Measurements from ENCODE around the gene STRN.
"Not testable (repeated sequence)": the region's sequence is repeated elsewhere in the genome, so short reads cannot be mapped to it uniquely, and the experiment has no call there.

Gene STRN

DNA sequence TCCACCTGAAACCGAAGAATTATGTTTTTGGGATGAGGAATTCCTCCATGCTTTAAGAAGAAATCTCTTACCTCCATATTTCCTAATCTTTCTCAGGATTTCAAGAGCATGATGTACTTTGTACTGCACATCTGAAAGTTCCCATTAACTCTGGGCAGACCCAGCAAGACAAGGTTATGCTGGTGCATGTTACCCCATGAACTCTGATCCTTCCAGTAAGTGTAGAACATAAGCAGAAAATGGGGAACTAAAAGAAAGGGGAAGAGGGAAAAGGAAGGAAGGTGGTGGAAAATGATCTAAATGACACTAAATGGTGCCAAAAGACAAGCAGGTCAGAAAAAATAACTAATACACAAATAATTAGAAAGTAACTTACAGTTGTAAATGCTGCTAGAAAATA, 50.7 kb downstream of the STRN start:
- Histone ChIP-seq H3K4me1 (ENCODE audit: control insufficient read depth in 1 of 2, insufficient read depth in 2 of 2, low read length in 2 of 2) (peaks cover 6 to 11% of the 10 kb centered on the region in 2 donors), H3K9ac (ENCODE audit: low read depth in 1 of 2, low read length in 2 of 2) (no peak overlapping the region), H3K27ac (ENCODE audit: low read depth, low read length) (no peak overlapping the region), H3K4me3 (ENCODE audit: low read depth in 1 of 2, low read length in 2 of 2) (no peak overlapping the region), H3K27me3 (ENCODE audit: control insufficient read depth in 1 of 2, insufficient read depth in 2 of 2, low read length in 2 of 2) (no peaks in the 10 kb centered on the region), H3K9me3 (ENCODE audit: control insufficient read depth in 1 of 2, low read length in 2 of 2) (no peaks in the 10 kb centered on the region), H3K36me3 (ENCODE audit: control insufficient read depth in 1 of 2, insufficient read depth in 2 of 2, low read length in 2 of 2) (peaks cover 2 to 6% of the 10 kb centered on the region in 2 donors)

DNA sequence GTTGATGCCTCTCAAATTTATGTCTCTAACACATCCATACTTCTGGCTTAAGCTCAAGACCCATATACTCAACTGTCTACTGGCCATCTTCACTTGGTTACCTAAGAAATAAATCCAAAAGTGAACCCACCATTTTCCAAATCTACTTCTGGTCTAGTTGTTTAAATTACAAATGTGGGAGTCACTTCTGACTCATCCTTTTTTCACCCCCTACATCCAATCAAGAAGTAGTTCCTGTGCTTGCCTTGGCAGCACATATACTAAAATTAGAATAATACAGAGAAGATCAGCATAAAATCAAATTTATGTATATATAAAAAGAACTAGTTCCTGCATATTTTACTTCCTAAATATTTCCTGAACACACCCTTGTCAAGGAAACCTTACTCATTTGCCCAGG, 53.6 kb downstream of the STRN start:
- Histone ChIP-seq H3K4me1 (ENCODE audit: control insufficient read depth in 1 of 2, insufficient read depth in 2 of 2, low read length in 2 of 2) (peaks cover 6 to 11% of the 10 kb centered on the region in 2 donors), H3K9me3 (ENCODE audit: control insufficient read depth in 1 of 2, low read length in 2 of 2) (no peaks in the 10 kb centered on the region), H3K9ac (ENCODE audit: low read depth in 1 of 2, low read length in 2 of 2) (no peak overlapping the region), H3K27ac (ENCODE audit: low read depth, low read length) (no peak overlapping the region), H3K27me3 (ENCODE audit: control insufficient read depth in 1 of 2, insufficient read depth in 2 of 2, low read length in 2 of 2) (no peaks in the 10 kb centered on the region), H3K4me3 (ENCODE audit: low read depth in 1 of 2, low read length in 2 of 2) (no peak overlapping the region), H3K36me3 (ENCODE audit: control insufficient read depth in 1 of 2, insufficient read depth in 2 of 2, low read length in 2 of 2) (peaks cover 2 to 6% of the 10 kb centered on the region in 2 donors)

DNA sequence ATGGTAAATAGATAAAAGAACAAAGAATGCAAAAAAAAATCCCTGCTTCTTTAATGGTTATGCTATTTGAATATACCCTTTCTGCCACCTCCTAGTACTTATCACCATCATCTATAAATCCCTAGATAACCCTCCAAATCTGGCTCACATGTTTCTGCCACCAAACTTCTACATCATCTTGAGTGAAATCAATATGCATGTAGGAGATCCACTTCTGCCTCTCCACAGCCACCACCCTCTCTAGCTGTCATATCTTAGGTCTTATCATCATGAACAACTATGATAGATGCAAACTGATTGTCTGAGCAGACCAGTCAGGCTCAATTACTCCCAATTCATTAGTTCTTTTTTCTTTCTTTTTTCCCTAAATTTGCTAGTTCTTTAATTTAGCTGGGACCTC, 55.3 kb downstream of the STRN start:
- Histone ChIP-seq H3K36me3 (ENCODE audit: control insufficient read depth in 1 of 2, insufficient read depth in 2 of 2, low read length in 2 of 2) (peaks cover 2 to 6% of the 10 kb centered on the region in 2 donors), H3K9ac (ENCODE audit: low read depth in 1 of 2, low read length in 2 of 2) (no peak overlapping the region), H3K4me1 (ENCODE audit: control insufficient read depth in 1 of 2, insufficient read depth in 2 of 2, low read length in 2 of 2) (peaks cover 5 to 6% of the 10 kb centered on the region in 2 donors), H3K27ac (ENCODE audit: low read depth, low read length) (no peak overlapping the region), H3K9me3 (ENCODE audit: control insufficient read depth in 1 of 2, low read length in 2 of 2) (no peaks in the 10 kb centered on the region), H3K27me3 (ENCODE audit: control insufficient read depth in 1 of 2, insufficient read depth in 2 of 2, low read length in 2 of 2) (no peaks in the 10 kb centered on the region), H3K4me3 (ENCODE audit: low read depth in 1 of 2, low read length in 2 of 2) (no peak overlapping the region)

DNA sequence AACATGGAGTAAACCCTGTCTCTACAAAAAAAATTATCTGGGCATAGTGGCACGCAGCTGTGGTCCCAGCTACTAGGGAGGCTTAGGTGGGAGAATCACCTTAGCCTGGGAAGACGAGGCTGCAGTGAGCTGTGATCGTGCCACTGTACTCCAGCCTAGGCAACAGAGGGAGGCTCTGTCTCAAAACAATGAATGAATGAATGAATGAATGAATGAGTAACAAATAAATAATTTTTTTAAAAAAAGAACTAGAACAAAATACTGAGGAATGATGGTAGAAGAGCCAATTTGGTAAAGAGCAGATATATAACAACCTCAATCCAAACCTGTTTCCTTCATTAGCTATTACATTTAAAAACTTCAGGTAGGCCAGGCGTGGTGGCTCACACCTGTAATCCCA, 60.1 kb downstream of the STRN start:
- Histone ChIP-seq H3K36me3 (ENCODE audit: control insufficient read depth in 1 of 2, insufficient read depth in 2 of 2, low read length in 2 of 2) (peaks cover 0 to 7% of the 10 kb centered on the region in 2 donors), H3K9me3 (ENCODE audit: control insufficient read depth in 1 of 2, low read length in 2 of 2) (no peaks in the 10 kb centered on the region), H3K4me3 (ENCODE audit: low read depth in 1 of 2, low read length in 2 of 2) (no peak overlapping the region), H3K27ac (ENCODE audit: low read depth, low read length) (no peak overlapping the region), H3K4me1 (ENCODE audit: control insufficient read depth in 1 of 2, insufficient read depth in 2 of 2, low read length in 2 of 2) (no peaks in the 10 kb centered on the region), H3K27me3 (ENCODE audit: control insufficient read depth in 1 of 2, insufficient read depth in 2 of 2, low read length in 2 of 2) (no peaks in the 10 kb centered on the region), H3K9ac (ENCODE audit: low read depth in 1 of 2, low read length in 2 of 2) (no peak overlapping the region)

DNA sequence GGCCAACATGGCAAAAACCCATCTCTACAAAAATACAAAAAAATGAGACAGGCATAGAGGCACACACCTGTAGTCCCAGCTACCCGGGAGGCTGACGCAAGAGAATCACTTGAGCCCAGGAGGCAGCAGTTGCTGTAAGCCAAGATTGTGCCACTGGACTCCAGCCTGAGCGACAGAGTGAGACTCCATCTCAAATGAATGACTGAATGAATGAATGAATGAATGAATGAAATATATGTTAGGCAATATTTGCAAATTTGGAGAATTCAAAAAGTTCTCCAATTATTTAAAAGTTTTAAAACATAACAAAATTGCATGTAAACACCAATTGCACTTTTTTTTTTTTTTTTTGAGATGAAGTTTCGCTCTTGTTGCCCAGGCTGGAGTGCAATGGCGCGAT, 61.7 kb downstream of the STRN start:
- Histone ChIP-seq H3K9ac (ENCODE audit: low read depth in 1 of 2, low read length in 2 of 2) (no peak overlapping the region), H3K4me1 (ENCODE audit: control insufficient read depth in 1 of 2, insufficient read depth in 2 of 2, low read length in 2 of 2) (no peaks in the 10 kb centered on the region), H3K27me3 (ENCODE audit: control insufficient read depth in 1 of 2, insufficient read depth in 2 of 2, low read length in 2 of 2) (no peaks in the 10 kb centered on the region), H3K9me3 (ENCODE audit: control insufficient read depth in 1 of 2, low read length in 2 of 2) (no peaks in the 10 kb centered on the region), H3K36me3 (ENCODE audit: control insufficient read depth in 1 of 2, insufficient read depth in 2 of 2, low read length in 2 of 2) (peaks cover 4 to 10% of the 10 kb centered on the region in 2 donors), H3K27ac (ENCODE audit: low read depth, low read length) (no peak overlapping the region), H3K4me3 (ENCODE audit: low read depth in 1 of 2, low read length in 2 of 2) (no peak overlapping the region)

DNA sequence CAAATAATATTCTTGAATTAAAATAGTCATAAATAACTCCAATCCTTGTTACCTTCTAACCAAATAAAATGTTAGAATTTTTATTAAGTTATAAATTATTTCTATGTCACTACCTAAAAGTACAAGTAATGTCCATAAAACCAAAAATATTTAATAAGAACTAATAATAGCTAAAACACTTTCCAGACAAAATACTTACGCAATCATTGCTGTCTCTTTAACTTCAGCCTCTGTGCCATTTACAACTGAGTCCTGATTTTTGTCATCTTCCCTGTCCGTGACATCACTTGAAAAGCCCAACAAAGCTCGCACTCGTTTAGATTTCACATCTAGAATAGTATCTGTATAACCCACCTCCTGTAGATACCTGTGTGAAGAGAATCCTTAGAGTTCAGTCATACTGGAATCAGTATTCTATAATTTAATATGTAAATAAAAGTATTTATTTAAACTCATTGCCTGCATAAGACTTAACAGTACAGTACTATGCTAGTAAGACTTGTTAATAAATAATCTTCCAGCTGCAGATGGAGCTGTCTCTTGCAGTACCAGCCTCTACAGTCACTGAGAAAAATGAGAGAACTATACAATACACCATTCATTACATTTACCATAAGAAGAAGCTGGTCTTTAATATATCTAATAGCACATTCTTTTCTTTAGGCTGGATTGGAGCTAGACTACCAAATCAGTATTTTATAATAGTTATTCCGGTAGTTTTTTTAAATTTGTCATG, 63.8 kb downstream of the STRN start:
- H3K9ac ChIP-seq (ENCODE audit: low read depth in 1 of 2, low read length in 2 of 2), result no peak overlapping the region
- H3K4me1 ChIP-seq (ENCODE audit: control insufficient read depth in 1 of 2, insufficient read depth in 2 of 2, low read length in 2 of 2), result no peaks in the 10 kb centered on the region
- peaks cover 7 to 11% of the 10 kb centered on the region in 2 donors for H3K36me3 ChIP-seq (ENCODE audit: control insufficient read depth in 1 of 2, insufficient read depth in 2 of 2, low read length in 2 of 2)
- H3K9me3 ChIP-seq (ENCODE audit: control insufficient read depth in 1 of 2, low read length in 2 of 2), result no peaks in the 10 kb centered on the region
- no peaks in the 10 kb centered on the region for H3K27me3 ChIP-seq (ENCODE audit: control insufficient read depth in 1 of 2, insufficient read depth in 2 of 2, low read length in 2 of 2)
- no peak overlapping the region for H3K27ac ChIP-seq (ENCODE audit: low read depth, low read length)
- H3K4me3 ChIP-seq (ENCODE audit: low read depth in 1 of 2, low read length in 2 of 2), result no peak overlapping the region

DNA sequence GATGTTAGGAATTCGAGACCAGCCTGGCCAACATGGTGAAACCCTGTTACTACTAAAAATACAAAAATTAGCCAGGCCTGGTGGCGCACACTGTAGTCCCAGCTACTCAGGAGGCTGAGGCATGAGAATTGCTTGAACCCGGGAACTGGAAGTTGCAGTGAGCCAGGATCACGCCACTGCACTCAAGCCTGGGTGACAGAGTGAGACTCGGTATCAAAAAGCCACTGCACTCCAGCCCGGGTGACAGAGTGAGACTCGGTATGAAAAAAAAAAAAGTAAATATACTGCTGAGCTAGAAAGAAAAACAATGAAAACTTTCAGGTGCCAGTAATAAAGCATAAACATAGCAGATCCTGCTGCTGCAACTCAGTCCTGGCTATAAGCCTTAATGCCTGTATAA, 73.5 kb downstream of the STRN start:
- Histone ChIP-seq H3K9ac (ENCODE audit: low read depth in 1 of 2, low read length in 2 of 2) (no peak overlapping the region), H3K4me1 (ENCODE audit: control insufficient read depth in 1 of 2, insufficient read depth in 2 of 2, low read length in 2 of 2) (peaks cover 0 to 5% of the 10 kb centered on the region in 2 donors), H3K9me3 (ENCODE audit: control insufficient read depth in 1 of 2, low read length in 2 of 2) (no peaks in the 10 kb centered on the region), H3K27ac (ENCODE audit: low read depth, low read length) (no peak overlapping the region), H3K4me3 (ENCODE audit: low read depth in 1 of 2, low read length in 2 of 2) (no peak overlapping the region), H3K36me3 (ENCODE audit: control insufficient read depth in 1 of 2, insufficient read depth in 2 of 2, low read length in 2 of 2) (peaks cover 6 to 12% of the 10 kb centered on the region in 2 donors), H3K27me3 (ENCODE audit: control insufficient read depth in 1 of 2, insufficient read depth in 2 of 2, low read length in 2 of 2) (no peaks in the 10 kb centered on the region)

DNA sequence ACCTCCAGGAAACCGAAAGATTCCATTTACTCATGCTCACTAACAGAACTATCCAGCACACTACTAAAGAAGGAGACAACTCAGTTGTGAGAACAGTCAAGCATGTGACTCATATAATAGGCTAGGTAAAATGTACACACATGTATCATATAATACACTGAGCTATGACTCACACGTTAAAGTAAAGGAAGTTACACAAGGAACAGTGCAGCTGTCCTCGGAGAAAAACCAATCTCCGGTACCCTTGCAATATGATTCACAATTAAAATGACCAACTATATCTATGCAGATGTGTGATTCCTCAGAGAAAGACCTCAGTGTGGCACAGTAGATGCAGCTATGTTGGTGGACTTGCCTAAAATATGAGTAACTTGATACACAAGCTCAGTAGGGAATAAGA, 76.5 kb downstream of the STRN start:
- Histone ChIP-seq H3K27me3 (ENCODE audit: control insufficient read depth in 1 of 2, insufficient read depth in 2 of 2, low read length in 2 of 2) (no peaks in the 10 kb centered on the region), H3K4me1 (ENCODE audit: control insufficient read depth in 1 of 2, insufficient read depth in 2 of 2, low read length in 2 of 2) (peaks cover 0 to 5% of the 10 kb centered on the region in 2 donors), H3K27ac (ENCODE audit: low read depth, low read length) (no peak overlapping the region), H3K4me3 (ENCODE audit: low read depth in 1 of 2, low read length in 2 of 2) (no peak overlapping the region), H3K36me3 (ENCODE audit: control insufficient read depth in 1 of 2, insufficient read depth in 2 of 2, low read length in 2 of 2) (peaks cover 10 to 12% of the 10 kb centered on the region in 2 donors), H3K9ac (ENCODE audit: low read depth in 1 of 2, low read length in 2 of 2) (no peak overlapping the region), H3K9me3 (ENCODE audit: control insufficient read depth in 1 of 2, low read length in 2 of 2) (no peaks in the 10 kb centered on the region)

DNA sequence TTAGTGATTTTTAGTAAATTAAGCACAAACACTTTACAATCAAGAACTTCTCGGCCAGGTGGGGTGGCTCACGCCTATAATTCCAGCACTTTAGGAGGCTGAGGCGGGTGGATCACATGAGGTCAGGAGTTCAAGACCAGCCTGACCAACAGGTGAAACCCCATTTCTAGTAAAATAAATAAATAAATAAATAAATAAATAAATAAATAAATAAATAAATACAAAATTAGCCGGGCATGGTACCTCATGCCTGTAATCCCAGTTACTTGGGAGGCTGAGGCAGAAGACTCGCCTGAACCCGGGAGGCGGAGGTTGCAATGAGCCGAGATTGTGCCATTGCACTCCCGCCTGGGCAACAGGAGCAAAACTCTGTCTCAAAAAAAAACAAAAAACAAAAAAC, 79.2 kb downstream of the STRN start:
- H3K9ac ChIP-seq (ENCODE audit: low read depth in 1 of 2, low read length in 2 of 2); H3K4me1 ChIP-seq (ENCODE audit: control insufficient read depth in 1 of 2, insufficient read depth in 2 of 2, low read length in 2 of 2); H3K27me3 ChIP-seq (ENCODE audit: control insufficient read depth in 1 of 2, insufficient read depth in 2 of 2, low read length in 2 of 2); H3K9me3 ChIP-seq (ENCODE audit: control insufficient read depth in 1 of 2, low read length in 2 of 2); H3K4me3 ChIP-seq (ENCODE audit: low read depth in 1 of 2, low read length in 2 of 2); H3K27ac ChIP-seq (ENCODE audit: low read depth, low read length): not testable (repeated sequence)
- peaks cover 4 to 11% of the 10 kb centered on the region in 2 donors for H3K36me3 ChIP-seq (ENCODE audit: control insufficient read depth in 1 of 2, insufficient read depth in 2 of 2, low read length in 2 of 2)

DNA sequence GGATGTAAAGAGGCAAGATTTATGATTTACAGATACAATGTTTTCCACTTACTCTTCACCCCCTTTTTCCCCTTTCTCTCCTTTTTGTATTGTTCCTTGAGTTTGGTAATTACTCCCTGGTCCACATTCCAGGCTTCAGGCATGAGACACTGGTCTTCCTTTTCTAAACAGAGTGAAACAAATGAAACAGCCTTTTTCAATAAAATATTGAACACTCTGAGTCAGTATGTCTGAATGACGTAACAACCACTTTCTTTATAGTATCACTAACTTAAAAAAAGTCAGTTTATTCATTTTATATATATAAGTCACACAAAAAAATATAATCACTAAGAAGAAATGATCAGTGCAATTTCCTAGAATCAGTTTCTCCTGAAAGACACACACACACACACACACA, 79.7 kb downstream of the STRN start:
- no peak overlapping the region for H3K4me3 ChIP-seq (ENCODE audit: low read depth in 1 of 2, low read length in 2 of 2)
- H3K27me3 ChIP-seq (ENCODE audit: control insufficient read depth in 1 of 2, insufficient read depth in 2 of 2, low read length in 2 of 2), result no peaks in the 10 kb centered on the region
- H3K9me3 ChIP-seq (ENCODE audit: control insufficient read depth in 1 of 2, low read length in 2 of 2), result no peaks in the 10 kb centered on the region
- H3K27ac ChIP-seq (ENCODE audit: low read depth, low read length), result no peak overlapping the region
- H3K36me3 ChIP-seq (ENCODE audit: control insufficient read depth in 1 of 2, insufficient read depth in 2 of 2, low read length in 2 of 2), result peaks cover 5 to 8% of the 10 kb centered on the region in 2 donors
- H3K4me1 ChIP-seq (ENCODE audit: control insufficient read depth in 1 of 2, insufficient read depth in 2 of 2, low read length in 2 of 2), result peaks cover 0 to 5% of the 10 kb centered on the region in 2 donors
- no peak overlapping the region for H3K9ac ChIP-seq (ENCODE audit: low read depth in 1 of 2, low read length in 2 of 2)

Data from duodenal mucosa (tissue), 2 donors.